ENCODE measurements around the gene OSBPL9.

GRCh38 chr1:51612447-51612961 lies 4.4 kb upstream of the OSBPL9 start:
- TF ChIP-seq PKNOX1 (IDR thresholded peaks at IDR 0.05), result no peak
- TF ChIP-seq FOXK2 (IDR thresholded peaks at IDR 0.05), result no peak
- TF ChIP-seq FOXM1 (IDR thresholded peaks at IDR 0.05; ENCODE audit: borderline replicate concordance), result no peak
- TF ChIP-seq FOXA1 (IDR thresholded peaks at IDR 0.05), result no peak
- TF ChIP-seq ARNT (IDR thresholded peaks at IDR 0.05), result no peak
- TF ChIP-seq BHLHE40 (IDR thresholded peaks at IDR 0.05; ENCODE audit: borderline replicate concordance), result no peak
- TF ChIP-seq ZNF384 (IDR thresholded peaks at IDR 0.05), result no peak
- no peak for TF ChIP-seq CTBP1 (IDR thresholded peaks at IDR 0.05; ENCODE audit: borderline replicate concordance)
- TF ChIP-seq SP1 (IDR thresholded peaks at IDR 0.05), result no peak
